ENCODE data around the gene AK5. TPM values are rescaled to one million over a fixed set of nuclear protein-coding genes. Genes with fewer than 3 reads are reported as not detected.

The AK5 gene
- total RNA-seq, 4 donors from 2014 or later = 0.79 to 4.1 TPM; not detected in 2

- no peaks in the 10 kb centered on the region for H3K4me1 ChIP-seq
- H3K27ac ChIP-seq = no peak overlapping the region
- 77 to 86% methylated on average over 2 of the region's 2 CpGs for WGBS, 2 donors (ENCODE audit: low coverage in 1 of 2)
- DNase-seq = no peak
- intact Hi-C loops (cut with DNase I; ENCODE audit: low total_unique reads) = no loop called here
- H3K4me3 ChIP-seq = no peak overlapping the region
- TF ChIP-seq POLR2A (IDR thresholded peaks at IDR 0.05) (no peak), CTCF (IDR thresholded peaks at IDR 0.05) (no peak), EP300 (IDR thresholded peaks at IDR 0.05; ENCODE audit: low read depth) (no peak), POLR2AphosphoS5 (IDR thresholded peaks at IDR 0.05) (no peak)
- in situ Hi-C loops (cut with MboI; ENCODE audit: low pct_ligation_motif_present in 1 of 4, low pct_unique_long_range_greater_than_20kb in 1 of 4, low sequenced_read_pairs in 3 of 4) = no loop called here
- no peaks in the 10 kb centered on the region for H3K9me3 ChIP-seq
- no peaks in the 10 kb centered on the region for H3K36me3 ChIP-seq
- no peaks in the 10 kb centered on the region for H3K27me3 ChIP-seq
Observed at GRCh38 chr1:77489910-77490309, 208.1 kb downstream of the AK5 start.

- no peaks in the 10 kb centered on the region for H3K4me1 ChIP-seq
- H3K27ac ChIP-seq = no peak overlapping the region
- in situ Hi-C loops (cut with MboI; ENCODE audit: low pct_ligation_motif_present in 1 of 4, low pct_unique_long_range_greater_than_20kb in 1 of 4, low sequenced_read_pairs in 3 of 4) (no loop called here), intact Hi-C loops (cut with DNase I; ENCODE audit: low total_unique reads) (no loop called here)
- DNase-seq = no peak
- TF ChIP-seq EP300 (IDR thresholded peaks at IDR 0.05; ENCODE audit: low read depth) = no peak
- TF ChIP-seq CTCF (IDR thresholded peaks at IDR 0.05) = no peak
- TF ChIP-seq POLR2AphosphoS5 (IDR thresholded peaks at IDR 0.05) = no peak
- no peak for TF ChIP-seq POLR2A (IDR thresholded peaks at IDR 0.05)
- no peaks in the 10 kb centered on the region for H3K36me3 ChIP-seq
- no peaks in the 10 kb centered on the region for H3K27me3 ChIP-seq
- no peaks in the 10 kb centered on the region for H3K9me3 ChIP-seq
- no peak overlapping the region for H3K4me3 ChIP-seq
Observed at GRCh38 chr1:77494026-77494425, 212.2 kb downstream of the AK5 start.

- DNase-seq = no peak
- intact Hi-C loops (cut with DNase I; ENCODE audit: low total_unique reads) (no loop called here), in situ Hi-C loops (cut with MboI; ENCODE audit: low pct_ligation_motif_present in 1 of 4, low pct_unique_long_range_greater_than_20kb in 1 of 4, low sequenced_read_pairs in 3 of 4) (no loop called here)
- Histone ChIP-seq H3K4me1 (no peaks in the 10 kb centered on the region), H3K9me3 (no peaks in the 10 kb centered on the region), H3K27me3 (no peaks in the 10 kb centered on the region), H3K36me3 (no peaks in the 10 kb centered on the region), H3K4me3 (no peak overlapping the region), H3K27ac (no peak overlapping the region)
- TF ChIP-seq POLR2A (IDR thresholded peaks at IDR 0.05) = no peak
Observed at GRCh38 chr1:77498918-77499317, 217.1 kb downstream of the AK5 start.

GRCh38 chr1:77499466-77499865 is 217.6 kb downstream of the AK5 start:
- no peaks in the 10 kb centered on the region for H3K36me3 ChIP-seq
- TF ChIP-seq POLR2A (IDR thresholded peaks at IDR 0.05) (no peak), CTCF (IDR thresholded peaks at IDR 0.05) (no peak), POLR2AphosphoS5 (IDR thresholded peaks at IDR 0.05) (no peak), EP300 (IDR thresholded peaks at IDR 0.05; ENCODE audit: low read depth) (no peak)

GRCh38 chr1:77504986-77505385 is 223.2 kb downstream of the AK5 start:
- intact Hi-C loops (cut with DNase I; ENCODE audit: low total_unique reads) = no loop called here
- TF ChIP-seq POLR2A (IDR thresholded peaks at IDR 0.05) = no peak
- no peak for TF ChIP-seq POLR2AphosphoS5 (IDR thresholded peaks at IDR 0.05)
- TF ChIP-seq CTCF (IDR thresholded peaks at IDR 0.05) = no peak
- no peak for TF ChIP-seq EP300 (IDR thresholded peaks at IDR 0.05; ENCODE audit: low read depth)
- Histone ChIP-seq H3K36me3 (no peaks in the 10 kb centered on the region), H3K4me1 (no peaks in the 10 kb centered on the region), H3K27me3 (no peaks in the 10 kb centered on the region), H3K9me3 (no peaks in the 10 kb centered on the region), H3K4me3 (no peak overlapping the region), H3K27ac (no peak overlapping the region)
- no peak for DNase-seq
- 27 to 32% methylated on average over 4 of the region's 4 CpGs for WGBS, 2 donors (ENCODE audit: low coverage in 1 of 2)
- in situ Hi-C loops (cut with MboI; ENCODE audit: low pct_ligation_motif_present in 1 of 4, low pct_unique_long_range_greater_than_20kb in 1 of 4, low sequenced_read_pairs in 3 of 4) = no loop called here

More at GRCh38 chr1:77499466-77499865, 217.6 kb downstream of the AK5 start:
- DNase-seq = no peak
- Histone ChIP-seq H3K4me3 (no peak overlapping the region), H3K9me3 (no peaks in the 10 kb centered on the region), H3K4me1 (no peaks in the 10 kb centered on the region), H3K27ac (no peak overlapping the region), H3K27me3 (no peaks in the 10 kb centered on the region)
- intact Hi-C loops (cut with DNase I; ENCODE audit: low total_unique reads) = no loop called here
- WGBS, 2 donors (ENCODE audit: low coverage in 1 of 2) = 85 to 94% methylated on average over 3 to 5 of the region's 5 CpGs
- in situ Hi-C loops (cut with MboI; ENCODE audit: low pct_ligation_motif_present in 1 of 4, low pct_unique_long_range_greater_than_20kb in 1 of 4, low sequenced_read_pairs in 3 of 4) = no loop called here

All from transverse colon (tissue), 4 donors.